GM23338 (cell line): ENCODE measurements around the gene IL1RN. TPM values are rescaled to one million over a fixed set of nuclear protein-coding genes. Genes with fewer than 3 reads are reported as not detected.

ENCODE experiments used
- ATAC-seq: fragments of 200-7000 bp; cut with Tn5 transposase; 3 replicates; pipeline ENCODE4 v1.9.1; 2020
- DNase-seq: peaks from one replicate; pipeline ENCODE4 v3.0.0-alpha.2; 2015; ENCODE audit warnings: low spot score
- H2AFZ ChIP-seq: fragments of 200-600 bp; sonication (generic); 2 replicates; pipeline ENCODE4 v1.8.0; 2016; ENCODE audit warnings: antibody characterized with exemption, mild to moderate bottlenecking, moderate library complexity
- H3F3A ChIP-seq: fragments of 200-600 bp; sonication (generic); replicated peaks from 2 replicates; pipeline ENCODE4 v1.8.0; 2017; ENCODE audit warnings: antibody characterized with exemption, mixed run types, low read depth
- H3K27ac ChIP-seq: fragments of 200-600 bp; sonication (generic); 2 replicates; pipeline ENCODE4 v1.6.1; 2016; ENCODE audit warnings: low read depth
- H3K27me3 ChIP-seq: fragments of 200-600 bp; sonication (generic); 2 replicates; pipeline ENCODE4 v1.8.0; 2016; ENCODE audit warnings: mild to moderate bottlenecking, mixed run types, moderate library complexity; ENCODE audit not compliant: insufficient read depth
- H3K36me3 ChIP-seq: fragments of 200-600 bp; sonication (generic); 2 replicates; pipeline ENCODE4 v1.8.0; 2016; ENCODE audit warnings: mild to moderate bottlenecking; ENCODE audit not compliant: insufficient read depth
- H3K4me1 ChIP-seq: fragments of 200-600 bp; sonication (generic); 2 replicates; pipeline ENCODE4 v1.8.0; 2016; ENCODE audit warnings: mild to moderate bottlenecking, moderate library complexity; ENCODE audit not compliant: insufficient read depth
- H3K4me2 ChIP-seq: fragments of 200-600 bp; sonication (generic); 2 replicates; pipeline ENCODE4 v1.7.1; 2017; ENCODE audit warnings: mixed run types
- H3K4me3 ChIP-seq: fragments of 200-600 bp; sonication (generic); 2 replicates; pipeline ENCODE4 v1.6.1; 2016; ENCODE audit warnings: mixed run types
- H3K79me2 ChIP-seq: fragments of 200-600 bp; sonication (generic); replicated peaks from 2 replicates; pipeline ENCODE4 v1.8.0; 2017; ENCODE audit warnings: mild to moderate bottlenecking; ENCODE audit not compliant: insufficient read depth
- H3K9me2 ChIP-seq: fragments of 200-600 bp; sonication (generic); 2 replicates; pipeline ENCODE4 v1.8.0; 2017; ENCODE audit not compliant: insufficient read depth
- H4K20me1 ChIP-seq: fragments of 200-600 bp; sonication (generic); replicated peaks from 2 replicates; pipeline ENCODE4 v1.8.0; 2017; ENCODE audit warnings: mild to moderate bottlenecking; ENCODE audit not compliant: insufficient read depth
- H3K27ac Mint-ChIP-seq: 2 replicates; pipeline ENCODE4 v1.8.0; 2020; ENCODE audit warnings: inconsistent platforms, mild to moderate bottlenecking, moderate library complexity, mixed read lengths
- H3K27me3 Mint-ChIP-seq: 3 replicates; pipeline ENCODE4 v1.8.0; 2022; ENCODE audit warnings: low read depth, mild to moderate bottlenecking, moderate library complexity, mixed read lengths, inconsistent platforms; ENCODE audit not compliant: insufficient read depth, poor library complexity
- H3K36me3 Mint-ChIP-seq: 3 replicates; pipeline ENCODE4 v1.8.0; 2021; ENCODE audit warnings: low read depth, mild to moderate bottlenecking, inconsistent platforms, moderate library complexity, mixed read lengths
- H3K4me1 Mint-ChIP-seq: 3 replicates; pipeline ENCODE4 v1.8.0; 2020; ENCODE audit warnings: mild to moderate bottlenecking, inconsistent platforms, mixed read lengths
- H3K4me3 Mint-ChIP-seq: 3 replicates; pipeline ENCODE4 v1.8.0; 2021; ENCODE audit warnings: moderate library complexity, mild to moderate bottlenecking, inconsistent platforms, mixed read lengths
- H3K9me3 Mint-ChIP-seq: 3 replicates; pipeline ENCODE4 v1.8.0; 2020; ENCODE audit warnings: moderate library complexity, mild to moderate bottlenecking, inconsistent platforms, mixed read lengths
- CREB1 ChIP-seq: fragments of 250-450 bp; sonication (Bioruptor Pico); IDR thresholded peaks from 2 replicates; pipeline ENCODE4 v1.5.0; 2020; ENCODE audit warnings: low read depth, mild to moderate bottlenecking, moderate library complexity
- CTCF ChIP-seq, 2 experiments: fragments of 200-600 bp in 1 of 2; sonication (generic) in 1 of 2; conservative IDR thresholded peaks; 2 replicates each; pipeline versions ENCODE4 v1.5.1 to v1.6.1; 2016 to 2017; ENCODE audit warnings: antibody characterized with exemption in 2 of 2, low read depth in 2 of 2, mild to moderate bottlenecking in 2 of 2, moderate library complexity in 1 of 2
- ETS1 ChIP-seq: IDR thresholded peaks from 2 replicates; pipeline ENCODE4 v1.6.1; 2016; ENCODE audit warnings: antibody characterized with exemption
- EZH2phosphoT487 ChIP-seq: fragments of 200-600 bp; sonication (generic); IDR thresholded peaks from one replicate; pipeline ENCODE4 v1.8.1; 2018; ENCODE audit warnings: antibody characterized with exemption; ENCODE audit not compliant: unreplicated experiment
- JUNB ChIP-seq: IDR thresholded peaks from one replicate; pipeline ENCODE4 v1.6.1; 2016; ENCODE audit warnings: antibody characterized with exemption; ENCODE audit not compliant: unreplicated experiment
- NANOG ChIP-seq: IDR thresholded peaks from 2 replicates; pipeline ENCODE4 v1.6.1; 2016; ENCODE audit warnings: antibody characterized with exemption, borderline replicate concordance
- POLR2AphosphoS5 ChIP-seq: IDR thresholded peaks from 2 replicates; pipeline ENCODE4 v1.6.1; 2016; ENCODE audit warnings: antibody characterized with exemption, low read depth
- REST ChIP-seq: IDR thresholded peaks from one replicate; pipeline ENCODE4 v1.6.1; 2018; ENCODE audit warnings: antibody characterized with exemption; ENCODE audit not compliant: unreplicated experiment
- STAT1 ChIP-seq: IDR thresholded peaks from one replicate; pipeline ENCODE4 v1.6.1; 2016; ENCODE audit warnings: antibody characterized with exemption; ENCODE audit not compliant: unreplicated experiment
- ZNF114 ChIP-seq: fragments of 250-450 bp; sonication (Bioruptor Pico); IDR thresholded peaks from 2 replicates; pipeline ENCODE4 v1.5.0; 2020; ENCODE audit warnings: mild to moderate bottlenecking, moderate library complexity
- ZNF331 ChIP-seq: fragments of 250-450 bp; sonication (Bioruptor Pico); IDR thresholded peaks from 2 replicates; pipeline ENCODE4 v1.5.0; 2020; ENCODE audit warnings: low read depth, mild to moderate bottlenecking, moderate library complexity
- ZNF462 ChIP-seq: fragments of 250-450 bp; sonication (Bioruptor Pico); IDR thresholded peaks from 2 replicates; pipeline ENCODE4 v1.5.0; 2020; ENCODE audit warnings: mild to moderate bottlenecking, moderate library complexity
- polyA plus RNA-seq: library from polyadenylated mRNA; unstranded; fragments of >200 nt; fragmentation: Nextera tagmentation; extraction: Ambion mirVana; gene quantifications from 2 replicates; pipeline ENCODE4 v1.2.1, GENCODE V29; 2016
- total RNA-seq: library from RNA; depleted of rRNA; stranded (reverse); fragments of >200 nt; shearing (Covaris generic); gene quantifications from 2 replicates; pipeline ENCODE4 v1.2.3, GENCODE V29; 2014

IL1RN gene
- total and polyA plus RNA-seq, 2 experiments from 2014 or later: not detected

GRCh38 chr2:113105047-113105785 is 22.2 kb upstream of the IL1RN start:
- Histone ChIP-seq H3K36me3 (no peaks in the 10 kb centered on the region), H3F3A (no peaks in the 10 kb centered on the region), H3K4me3 (no peak overlapping the region), H2AFZ (no peak overlapping the region), H3K4me1 (no peaks in the 10 kb centered on the region), H3K27ac (no peak overlapping the region), H3K79me2 (no peaks in the 10 kb centered on the region), H3K9me2 (0 out of 2 replicates have a peak, but pooled peaks cover 5% of the 10 kb centered on the region), H3K4me2 (no peak overlapping the region), H3K27me3 (no peaks in the 10 kb centered on the region), H4K20me1 (no peaks in the 10 kb centered on the region)
- peaks cover 3% of the 10 kb centered on the region; the same call in 2 of the 3 replicates for H3K9me3 Mint-ChIP-seq
- H3K4me1 Mint-ChIP-seq: peaks cover 2% of the 10 kb centered on the region; the same call in 1 of the 3 replicates
- H3K36me3 Mint-ChIP-seq: no peaks in the 10 kb centered on the region
- DNase-seq: no peak
- ATAC-seq: no peak
- no peak for TF ChIP-seq JUNB
- no peak for TF ChIP-seq ETS1
- TF ChIP-seq STAT1: no peak
- no peak for TF ChIP-seq ZNF331 (CRISPR knock-in tag)
- no peak for TF ChIP-seq REST
- TF ChIP-seq CTCF (conservative IDR thresholded peaks at IDR 0.05; ENCODE audit: low read depth in 2 of 2): no peak
- TF ChIP-seq ZNF114 (CRISPR knock-in tag): no peak
- no peak for TF ChIP-seq POLR2AphosphoS5
- no peak for TF ChIP-seq EZH2phosphoT487
- TF ChIP-seq CREB1 (CRISPR knock-in tag): no peak
- no peak for TF ChIP-seq NANOG
- TF ChIP-seq ZNF462 (CRISPR knock-in tag): no peak
- no peak overlapping the region for H3K27ac Mint-ChIP-seq
- no peaks in the 10 kb centered on the region for H3K27me3 Mint-ChIP-seq
- no peak overlapping the region for H3K4me3 Mint-ChIP-seq
